GM18502 (cell line): ENCODE data around the gene JADE1.
A peak's percentile ranks its signal among the peaks of the same experiment; 100 is the strongest.

Experiments
- ATAC-seq: cut with Tn5 transposase; IDR thresholded peaks from one replicate; pipeline ENCODE4 v1.9.1; 2021; ENCODE audit warnings: mild to moderate bottlenecking; ENCODE audit not compliant: unreplicated experiment, poor library complexity

The JADE1 gene

GRCh38 chr4:128809477-128810330 is at the start of gene JADE1:
JADE1 (plus strand) TSS chr4:128809700; CDS start chr4:128831759, 22,059 bp downstream.
- ATAC-seq, result peak; percentile 52

GRCh38 chr4:128766781-128767180 is 42.7 kb upstream of the JADE1 start:
- ATAC-seq, result no peak

GRCh38 chr4:128768373-128768996 is 41.0 kb upstream of the JADE1 start:
- ATAC-seq, result no peak

GRCh38 chr4:128769011-128769410 is 40.5 kb upstream of the JADE1 start:
- no peak for ATAC-seq

GRCh38 chr4:128770807-128771206 is 38.7 kb upstream of the JADE1 start:
- no peak for ATAC-seq

GRCh38 chr4:128775477-128775876 is 34.0 kb upstream of the JADE1 start:
- ATAC-seq, result no peak

GRCh38 chr4:128775916-128776315 is 33.6 kb upstream of the JADE1 start:
- ATAC-seq, result no peak

- ATAC-seq, result no peak
These were observed 32.7 kb upstream of the JADE1 start for GRCh38 chr4:128776794-128777216.

- ATAC-seq, result no peak
These were observed 28.8 kb upstream of the JADE1 start for GRCh38 chr4:128780688-128781087.

GRCh38 chr4:128782076-128782715 is 27.3 kb upstream of the JADE1 start:
- ATAC-seq, result peak; percentile 69

- ATAC-seq, result no peak
These were observed 26.5 kb upstream of the JADE1 start for GRCh38 chr4:128782875-128783614.

GRCh38 chr4:128787509-128788311 is 21.8 kb upstream of the JADE1 start:
- no peak for ATAC-seq

GRCh38 chr4:128793859-128794672 is 15.4 kb upstream of the JADE1 start:
- ATAC-seq, result no peak

- no peak for ATAC-seq
These were observed 12.6 kb upstream of the JADE1 start for GRCh38 chr4:128796934-128797333.

GRCh38 chr4:128800284-128800683 is 9.2 kb upstream of the JADE1 start:
- ATAC-seq, result no peak

- no peak for ATAC-seq
These were observed 8.7 kb upstream of the JADE1 start for GRCh38 chr4:128800701-128801284.

GRCh38 chr4:128802680-128803628 is 6.5 kb upstream of the JADE1 start:
- ATAC-seq, result peak; percentile 5
